GM18520 (cell line): Measurements from ENCODE around the gene SPATA31A3.
"Not testable (repeated sequence)": the region's sequence is repeated elsewhere in the genome, so short reads cannot be mapped to it uniquely, and the experiment has no call there.

Experiments used
- ATAC-seq: cut with Tn5 transposase; IDR thresholded peaks from one replicate; pipeline ENCODE4 v1.9.1; 2021; ENCODE audit not compliant: unreplicated experiment

Gene SPATA31A3

DNA sequence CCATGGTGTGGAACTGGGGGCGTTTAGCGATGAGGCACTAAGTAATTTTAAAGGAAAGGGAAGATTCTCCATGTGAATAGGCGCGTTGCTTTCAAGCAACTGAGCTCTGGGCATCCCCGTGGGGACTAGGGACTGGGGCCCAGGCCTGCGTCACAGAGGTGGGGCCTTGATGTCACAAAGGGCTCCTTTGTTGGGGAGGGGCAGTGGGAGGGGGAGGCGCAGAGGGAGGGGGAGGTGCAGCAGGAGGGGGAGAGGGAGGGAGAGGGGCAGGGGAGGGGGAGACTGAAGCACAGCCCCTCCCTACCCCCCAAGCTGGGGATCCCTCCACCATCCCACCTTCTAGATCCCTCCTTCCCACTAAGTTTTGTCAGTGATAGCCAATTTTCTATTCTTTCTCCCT, at the start of gene SPATA31A3:
Gene SPATA31A3 (minus strand): TSS at position 101 of the 400 bp plus-strand sequence. CDS start 29 bp downstream, at position 72.
- ATAC-seq, result not testable (repeated sequence)

GRCh38 chr9:66952576-66952975, 39.8 kb downstream of the SPATA31A3 start:
- not testable (repeated sequence) for ATAC-seq

DNA sequence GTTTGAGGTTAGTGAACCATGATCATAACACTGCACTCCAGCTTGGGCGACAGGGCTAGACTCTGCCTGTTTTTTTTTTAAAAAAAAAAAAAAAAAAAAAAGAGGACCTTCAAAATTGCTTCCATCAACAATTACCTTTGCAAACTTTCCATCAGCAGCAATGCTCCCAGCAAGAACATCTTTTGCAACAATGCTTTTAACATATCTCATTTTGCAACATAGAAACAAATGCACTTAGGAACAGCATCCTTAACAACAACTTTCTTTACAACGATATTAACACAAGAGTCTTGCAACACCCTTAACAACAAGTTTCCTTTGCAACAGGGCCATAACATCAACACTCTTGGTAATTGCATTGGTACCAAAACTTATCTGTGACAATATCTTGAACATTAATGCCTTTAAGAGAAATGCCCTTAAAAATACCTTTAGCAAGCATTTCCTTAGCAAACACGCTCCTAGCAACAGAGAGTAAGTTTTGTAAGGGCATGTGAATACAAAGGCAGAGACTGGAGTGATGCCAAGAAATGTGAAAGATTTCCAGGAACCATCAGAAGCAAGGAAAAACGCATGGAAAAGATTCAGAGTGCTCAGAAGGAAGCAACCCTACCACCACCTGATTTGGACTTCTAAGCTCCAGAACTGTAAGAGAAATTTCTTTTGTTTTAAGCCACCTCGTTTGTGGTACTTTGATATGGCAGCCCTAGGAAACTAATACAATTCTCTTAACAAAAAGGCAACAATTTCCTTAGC, 49.8 kb downstream of the SPATA31A3 start:
- not testable (repeated sequence) for ATAC-seq

GRCh38 chr9:66939878-66940830, 52.2 kb downstream of the SPATA31A3 start:
- not testable (repeated sequence) for ATAC-seq

GRCh38 chr9:66938322-66938721, 54.0 kb downstream of the SPATA31A3 start:
- not testable (repeated sequence) for ATAC-seq

GRCh38 chr9:66937662-66938061, 54.7 kb downstream of the SPATA31A3 start:
- not testable (repeated sequence) for ATAC-seq
